Stimulated activated CD4-positive, alpha-beta T cell treated with anti-CD3 and anti-CD28 coated beads, Interleukin-1b, Interleukin-23, amount 100 ng/mL, for 48 hours (primary cell): ENCODE data around the gene SNX13.

Experiments used
- DNase-seq: peaks from one replicate; pipeline ENCODE4 v3.0.0-alpha.2; 2020

SNX13 gene

GRCh38 chr7:17772581-17773288 lies 167.6 kb downstream of the SNX13 start:
- no peak for DNase-seq

GRCh38 chr7:17771901-17772408 lies 168.3 kb downstream of the SNX13 start:
- no peak for DNase-seq

- no peak for DNase-seq
Observed at GRCh38 chr7:17770710-17771375, 169.5 kb downstream of the SNX13 start.

GRCh38 chr7:17769918-17770317 lies 170.4 kb downstream of the SNX13 start:
- peak; percentile 49 for DNase-seq

GRCh38 chr7:17758008-17758407 lies 182.3 kb downstream of the SNX13 start:
- no peak for DNase-seq

- DNase-seq = no peak
Observed at GRCh38 chr7:17746020-17746530, 194.2 kb downstream of the SNX13 start.

- DNase-seq = no peak
Observed at GRCh38 chr7:17745610-17746009, 194.7 kb downstream of the SNX13 start.

GRCh38 chr7:17743316-17743715 lies 197.0 kb downstream of the SNX13 start:
- DNase-seq = no peak

- DNase-seq = no peak
Observed at GRCh38 chr7:17741426-17741825, 198.9 kb downstream of the SNX13 start.
